Hematopoietic multipotent progenitor cell treated with erythropoietin and hydrocortisone succinate and interleukin-3 and kit ligand, for 8 days (in vitro differentiated cells): ENCODE results near the gene SKP1.

Source experiments
- DNase-seq: peaks from one replicate; pipeline ENCODE4 v3.0.0-alpha.2; 2015

SKP1 gene

DNA sequence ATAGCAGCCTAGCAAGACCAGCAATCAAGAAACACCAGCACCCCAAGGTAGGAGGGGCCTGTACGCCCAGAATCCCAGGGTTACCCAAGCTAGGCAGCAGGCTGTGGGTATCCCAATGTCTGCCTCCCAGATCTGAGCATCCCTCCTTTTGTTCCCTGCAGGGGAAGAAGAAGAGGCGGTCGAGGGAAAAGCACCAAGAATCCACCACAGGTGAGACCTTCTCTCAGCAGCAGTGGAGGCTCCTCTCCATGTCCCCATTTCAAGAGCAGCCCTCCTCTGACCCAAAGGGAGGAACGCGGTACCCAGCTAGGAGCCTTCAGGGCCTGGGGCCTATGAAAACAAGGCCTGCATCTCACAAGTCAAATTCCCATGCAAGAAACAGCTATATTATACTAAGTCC lies 33.3 kb downstream of the SKP1 start:
- DNase-seq, result no peak

GRCh38 chr5:134142806-134143205 lies 33.9 kb downstream of the SKP1 start:
- no peak for DNase-seq

DNA sequence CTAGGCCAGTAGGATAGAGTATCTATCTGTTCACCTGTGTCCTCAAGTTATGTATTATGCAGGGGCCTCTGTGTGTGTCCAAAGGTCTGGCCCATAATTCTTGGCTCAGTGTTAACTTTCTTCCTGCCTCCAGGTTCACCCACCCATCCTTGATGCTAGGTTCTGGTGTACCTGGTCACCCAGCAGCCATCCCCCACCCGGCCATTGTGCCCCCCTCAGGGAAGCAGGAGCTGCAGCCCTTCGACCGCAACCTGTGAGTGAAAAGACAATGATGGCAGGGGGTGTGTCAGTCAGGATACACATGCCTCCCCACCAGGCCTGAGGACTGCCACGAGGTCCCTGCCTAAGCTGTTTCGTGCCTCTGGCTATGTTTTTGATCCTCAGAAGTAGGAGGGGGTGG lies 34.7 kb downstream of the SKP1 start:
- DNase-seq, result no peak

DNA sequence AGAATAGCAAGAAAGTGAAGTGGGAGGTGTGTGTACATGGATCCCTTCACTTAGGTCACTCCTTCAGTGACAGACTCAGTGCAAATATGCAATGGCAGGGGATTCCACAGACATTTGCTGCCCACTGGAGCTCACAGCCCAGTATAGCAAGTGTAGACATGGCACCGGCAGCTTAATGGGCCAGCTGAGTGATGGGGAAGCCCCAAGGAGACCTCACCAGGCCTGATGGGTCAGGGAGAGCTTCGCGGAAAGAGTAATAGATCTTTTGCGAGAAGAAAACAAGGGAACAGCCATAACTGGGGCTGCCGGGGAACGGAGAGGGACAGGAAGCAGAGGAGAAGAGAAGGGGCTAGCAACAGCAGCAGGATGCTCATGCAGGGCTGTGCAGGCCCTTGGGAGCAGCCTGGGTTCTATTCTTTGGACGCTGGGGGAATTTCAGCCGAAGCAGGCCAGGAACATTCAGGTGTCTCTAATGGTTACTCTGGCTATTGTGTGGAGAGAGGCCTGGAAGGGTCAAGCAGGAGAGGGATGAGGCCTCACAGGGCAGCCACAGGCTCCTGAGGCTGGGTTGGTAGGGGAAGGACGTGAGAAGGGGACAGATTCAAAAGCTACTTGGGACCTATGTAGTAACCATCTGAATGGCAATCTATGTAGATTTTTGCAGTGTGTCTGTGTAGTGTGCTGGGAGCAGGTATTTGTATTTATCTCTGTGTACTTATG lies 35.3 kb downstream of the SKP1 start:
- peak; percentile 10 for DNase-seq

GRCh38 chr5:134140530-134141201 lies 36.1 kb downstream of the SKP1 start:
- peak; percentile 95 for DNase-seq

- no peak for DNase-seq
Observed at GRCh38 chr5:134139891-134140469, 36.8 kb downstream of the SKP1 start.

GRCh38 chr5:134139377-134139851 lies 37.3 kb downstream of the SKP1 start:
- DNase-seq, result no peak

- DNase-seq, result no peak
Observed at GRCh38 chr5:134138416-134139376, 38.1 kb downstream of the SKP1 start.

- DNase-seq, result no peak
Observed at GRCh38 chr5:134136771-134137170, 40.0 kb downstream of the SKP1 start.

DNA sequence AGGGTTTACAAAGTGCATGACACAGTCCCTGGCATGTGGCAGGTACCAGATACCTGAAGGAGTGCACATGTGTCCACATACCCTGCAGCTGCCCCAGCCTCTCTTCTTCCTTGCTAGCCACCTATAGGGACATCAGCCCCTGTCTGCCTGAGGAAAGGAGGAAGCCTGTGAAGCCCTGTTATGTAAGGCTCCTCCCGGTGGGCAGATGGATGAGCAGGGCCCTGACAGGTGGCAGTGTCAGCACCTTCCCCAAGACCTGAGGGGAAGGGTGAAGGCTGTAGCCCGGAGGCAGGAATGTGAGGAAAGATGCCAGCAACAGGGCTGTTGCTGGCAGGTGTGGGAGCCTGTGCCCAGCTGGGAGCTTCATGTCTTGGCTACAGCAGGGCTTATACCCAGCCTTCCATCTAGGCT lies 40.5 kb downstream of the SKP1 start:
- no peak for DNase-seq

DNA sequence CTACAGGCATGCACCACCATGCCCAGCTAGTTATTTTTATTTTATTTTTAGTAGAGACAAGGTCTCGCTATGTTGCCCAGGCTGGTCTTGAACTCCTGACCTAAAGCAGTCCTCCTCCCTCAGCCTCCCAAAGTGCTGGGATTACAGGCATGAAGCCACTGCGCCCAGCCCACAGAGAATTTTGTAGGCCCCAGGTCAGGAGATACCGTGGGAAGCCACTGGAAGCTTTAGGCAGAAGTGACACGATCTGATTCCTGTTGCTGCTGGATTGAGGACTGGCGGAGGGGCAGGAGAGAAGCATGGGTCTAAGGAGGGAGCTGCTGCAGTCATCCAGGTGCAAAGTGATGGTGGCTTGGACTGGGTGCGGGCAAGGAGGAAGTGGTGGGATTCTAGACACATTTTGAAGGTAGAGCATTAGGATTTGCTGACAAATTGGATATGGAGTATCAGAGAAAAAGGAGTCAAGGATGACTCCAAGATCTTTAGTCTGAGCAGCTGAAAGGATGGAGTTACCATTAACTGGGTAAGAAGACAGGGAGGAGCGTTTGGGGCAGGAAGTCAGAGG lies 41.6 kb downstream of the SKP1 start:
- no peak for DNase-seq

GRCh38 chr5:134133995-134134541 lies 42.7 kb downstream of the SKP1 start:
- DNase-seq, result no peak

DNA sequence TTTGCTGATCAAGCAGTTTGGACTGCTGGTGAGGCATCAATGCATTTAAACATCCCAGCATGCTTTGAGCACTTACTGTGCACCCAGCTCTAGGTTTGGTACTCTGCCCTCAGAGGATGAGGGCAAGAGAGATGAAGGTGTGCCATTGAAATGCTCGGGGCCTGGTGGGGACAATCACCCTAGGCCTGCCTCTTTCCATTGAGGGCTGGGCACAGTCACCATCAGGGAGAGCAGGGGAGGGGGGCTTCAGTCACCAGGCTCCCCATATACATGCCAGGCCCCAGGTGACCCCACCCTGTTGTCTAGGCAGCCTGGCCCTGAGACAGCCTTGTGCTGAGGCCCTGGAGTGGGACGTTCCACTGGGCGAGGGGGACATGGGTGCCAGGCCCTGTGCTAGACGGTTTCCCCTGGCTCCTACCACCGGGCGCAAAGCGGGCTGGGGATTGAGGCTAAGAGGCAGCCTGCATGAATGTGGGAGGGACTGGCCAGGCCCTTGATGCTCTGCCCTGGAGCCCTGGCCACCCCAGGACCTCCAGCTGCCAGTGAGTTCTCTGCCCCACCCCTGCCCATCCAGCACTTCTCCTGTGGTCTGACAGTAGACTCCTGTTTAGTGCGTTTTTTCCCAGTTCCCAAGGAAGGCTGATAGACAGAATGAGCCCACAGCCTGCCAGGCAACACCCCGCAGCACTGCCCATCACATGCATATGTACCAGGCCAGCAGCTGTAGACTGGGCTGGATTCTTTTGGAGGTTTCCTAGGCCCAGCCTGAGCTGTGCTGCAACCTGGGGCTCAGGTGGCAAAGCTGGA lies 43.4 kb downstream of the SKP1 start:
- DNase-seq, result no peak

GRCh38 chr5:134132372-134133187 lies 44.2 kb downstream of the SKP1 start:
- no peak for DNase-seq

DNA sequence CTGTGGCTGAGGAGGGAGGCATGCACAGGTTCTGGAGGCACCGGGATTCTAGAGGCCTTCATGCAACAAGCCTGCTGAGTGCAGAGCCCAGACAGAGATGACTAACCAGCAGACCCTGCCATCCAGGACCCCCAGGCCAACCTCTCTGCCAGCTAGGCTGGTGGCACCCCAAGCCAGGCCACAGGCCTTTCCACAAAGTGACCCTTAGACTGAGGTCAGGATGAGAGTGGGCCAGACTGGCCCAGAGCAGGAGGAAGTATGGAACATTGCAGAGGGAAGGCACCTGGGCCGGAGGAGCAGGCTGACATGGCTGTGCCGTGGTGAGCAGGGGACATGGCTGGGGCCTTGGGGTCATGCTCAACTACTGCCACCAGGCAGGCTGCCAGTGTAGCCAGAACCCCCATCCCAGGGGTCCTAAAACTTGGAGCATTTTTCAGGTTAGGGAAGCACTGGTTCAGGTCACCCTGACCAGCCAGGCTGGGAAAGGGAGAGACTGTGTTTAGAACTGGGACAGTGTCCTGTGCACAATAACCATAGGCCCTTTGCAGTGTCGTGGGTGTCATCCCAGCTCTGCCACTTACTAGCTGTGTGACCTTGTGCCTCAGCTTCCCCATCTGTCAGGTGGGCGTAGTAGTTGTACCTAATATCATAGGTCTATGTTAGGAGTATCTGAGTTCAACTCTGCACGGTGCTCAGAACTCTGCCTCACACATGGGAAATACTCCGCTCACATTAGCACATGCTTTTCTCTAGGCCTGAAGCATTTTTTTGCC lies 45.0 kb downstream of the SKP1 start:
- DNase-seq, result no peak

DNA sequence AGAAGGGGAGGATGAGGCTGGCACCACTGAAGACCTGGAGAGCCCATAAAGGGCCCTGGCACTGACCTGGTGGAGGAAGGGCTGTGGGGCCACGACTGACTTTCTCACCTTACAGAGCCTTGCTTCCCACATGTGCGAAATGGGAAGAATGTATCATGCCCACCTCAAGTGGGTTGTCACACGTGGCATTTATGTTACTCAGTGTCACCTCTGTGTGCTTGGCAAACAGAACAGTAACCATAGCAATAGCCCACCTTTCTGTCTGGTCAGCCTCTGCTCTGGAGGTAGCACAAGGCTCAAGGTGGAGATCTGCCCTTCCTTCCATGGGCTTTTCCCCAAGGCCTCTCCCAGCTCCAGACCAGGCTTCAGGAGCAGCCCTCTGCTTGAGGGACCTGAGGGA lies 45.6 kb downstream of the SKP1 start:
- no peak for DNase-seq

GRCh38 chr5:134130239-134130945 lies 46.4 kb downstream of the SKP1 start:
- DNase-seq, result no peak

- DNase-seq, result no peak
Observed at GRCh38 chr5:134129411-134130238, 47.1 kb downstream of the SKP1 start.
